GM13977 (cell line): ENCODE results near the gene GEMIN4.
A peak's percentile ranks its signal among the peaks of the same experiment; 100 is the strongest.
"Not testable (repeated sequence)": the region's sequence is repeated elsewhere in the genome, so short reads cannot be mapped to it uniquely, and the experiment has no call there.

Source experiments
- DNase-seq: peaks from one replicate; pipeline ENCODE4 v3.0.0; 2012; ENCODE audit warnings: low spot score
- CTCF ChIP-seq: IDR thresholded peaks from 2 replicates; pipeline ENCODE4 v1.5.1; 2012; ENCODE audit warnings: mild to moderate bottlenecking, control low read depth; ENCODE audit not compliant: insufficient read depth; ENCODE audit errors: extremely low read depth, missing control alignments
- in situ Hi-C: fragments of 300-500 bp; cut with MboI; formaldehyde crosslinking; loops from one replicate; pipeline ENCODE4 v1.12.0; 2022; ENCODE audit warnings: low sequenced_read_pairs, low pct_unique_long_range_greater_than_20kb, mixed read lengths, inconsistent platforms; ENCODE audit not compliant: unreplicated experiment

The GEMIN4 gene

GRCh38 chr17:796609-797008 is 44.5 kb upstream of the GEMIN4 start:
- no peak for TF ChIP-seq CTCF
- no peak for DNase-seq
- in situ Hi-C loops: no loop called here

GRCh38 chr17:795721-796120 is 43.7 kb upstream of the GEMIN4 start:
- TF ChIP-seq CTCF: no peak
- in situ Hi-C loops: no loop called here
- DNase-seq: no peak

DNA sequence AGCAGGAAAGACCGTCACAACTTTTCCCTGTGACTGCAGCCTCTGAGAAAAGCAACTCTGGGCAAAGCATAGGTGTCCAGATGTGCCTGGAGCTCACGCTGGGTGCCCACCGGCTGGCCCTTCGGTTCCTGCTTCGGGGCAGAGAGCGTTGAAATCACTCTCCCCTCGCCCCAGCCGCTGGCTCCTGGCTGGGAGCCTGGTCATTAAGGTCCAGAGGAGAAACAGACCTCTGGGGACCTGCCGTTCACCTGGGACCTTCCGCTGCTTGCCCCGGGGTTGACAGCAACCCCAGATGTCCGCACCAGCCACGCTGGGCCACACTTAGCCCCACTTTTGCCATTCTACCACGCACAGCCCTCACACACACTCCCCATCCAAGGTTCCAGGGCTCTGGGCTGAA is 43.2 kb upstream of the GEMIN4 start:
- peak; percentile 15 for DNase-seq
- no peak for TF ChIP-seq CTCF
- in situ Hi-C loops: no loop called here

DNA sequence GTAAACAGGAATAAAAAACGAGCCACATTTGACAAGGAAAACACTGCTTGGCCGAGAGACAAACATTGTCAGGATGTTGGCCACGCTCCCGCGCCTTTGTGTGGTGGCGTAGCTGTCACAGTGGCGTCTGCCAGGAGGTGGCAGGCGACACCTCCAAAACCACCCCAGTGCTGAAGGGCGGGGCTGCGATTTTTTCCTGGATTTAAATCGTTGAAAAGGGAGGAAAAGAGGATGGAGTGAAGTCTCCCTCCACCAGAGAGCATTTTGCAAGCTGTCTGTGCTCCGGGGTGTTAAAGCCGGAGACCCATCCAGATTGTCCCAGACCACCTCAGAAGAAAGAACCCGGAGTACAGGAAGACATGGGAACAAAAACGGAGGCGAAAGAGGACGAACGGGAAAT is 42.8 kb upstream of the GEMIN4 start:
- in situ Hi-C loops: no loop called here
- peak; percentile 85 for DNase-seq
- TF ChIP-seq CTCF: peak; percentile 73

- in situ Hi-C loops: no loop called here
- DNase-seq: no peak
- TF ChIP-seq CTCF: no peak
Observed at GRCh38 chr17:792277-792676, 40.2 kb upstream of the GEMIN4 start.

- no peak for DNase-seq
- no peak for TF ChIP-seq CTCF
- in situ Hi-C loops: no loop called here
Observed at GRCh38 chr17:791829-792228, 39.8 kb upstream of the GEMIN4 start.

DNA sequence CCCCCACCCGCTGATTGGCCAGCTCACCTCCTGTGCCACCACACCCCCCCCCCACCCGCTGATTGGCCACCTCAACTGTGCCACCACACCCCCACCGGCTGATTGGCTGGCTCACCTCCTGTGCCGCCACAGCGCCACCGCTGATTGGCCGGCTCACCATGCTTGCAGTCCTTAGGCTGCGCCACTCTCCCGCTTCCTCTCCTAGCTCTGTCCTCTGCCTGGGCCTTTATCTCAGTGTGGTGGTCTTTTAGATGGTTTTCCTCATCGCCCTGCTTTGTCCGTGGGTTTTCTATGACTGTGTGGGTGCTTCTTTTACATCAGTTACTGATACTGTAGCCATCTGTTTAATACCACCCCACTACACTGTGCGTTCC is 38.8 kb upstream of the GEMIN4 start:
- DNase-seq, in situ Hi-C loops: not testable (repeated sequence)

GRCh38 chr17:789931-790873 is 38.1 kb upstream of the GEMIN4 start:
- in situ Hi-C loops: loop anchor here (10.0 kb wide), 1 partner anchor 195 kb away; no protein-coding TSS in a partner anchor
- DNase-seq: not testable (repeated sequence)
